OCI-LY7 (cell line): ENCODE measurements around the gene SNRNP48. TPM values are rescaled to one million over a fixed set of nuclear protein-coding genes. Genes with fewer than 3 reads are reported as not detected.

Source experiments
- BruUV-seq: library from RNA; stranded (reverse); fragments of 400-500 nt; replicated peaks from 2 replicates; lab custom pipeline; 2021; lab: Mats Ljungman, UMichigan
- CTCF ChIA-PET: fragments of 300-600 bp; sonication (Branson Sonifier 250); formaldehyde crosslinking; loops from one replicate; lab custom pipeline; 2022; ENCODE audit warnings: antibody characterized with exemption; ENCODE audit not compliant: unreplicated experiment; lab: Charles Lee
- POLR2A ChIA-PET: fragments of 300-600 bp; sonication (Branson Sonifier 250); formaldehyde crosslinking; loops from one replicate; lab custom pipeline; 2022; ENCODE audit warnings: antibody characterized with exemption; lab: Charles Lee
- DNase-seq: peaks from one replicate; pipeline ENCODE4 v3.0.0-alpha.2; 2015; ENCODE audit warnings: low spot score
- H2AFZ ChIP-seq: fragments of 200-600 bp; sonication (generic), shearing (Covaris generic); 2 replicates; pipeline ENCODE4 v1.6.1; 2014; ENCODE audit warnings: mild to moderate bottlenecking, antibody characterized with exemption, low read length, moderate library complexity
- H3K27ac ChIP-seq: fragments of 200-600 bp; sonication (generic); 2 replicates; pipeline ENCODE4 v1.5.1; 2014; ENCODE audit warnings: mixed run types, low read depth, mild to moderate bottlenecking, moderate library complexity, low read length, inconsistent platforms; ENCODE audit not compliant: poor library complexity, severe bottlenecking
- H3K36me3 ChIP-seq: fragments of 200-600 bp; sonication (generic); 2 replicates; pipeline ENCODE4 v1.6.1; 2014; ENCODE audit warnings: mild to moderate bottlenecking, antibody characterized with exemption, low read length, moderate library complexity, mixed read lengths; ENCODE audit not compliant: insufficient read depth
- H3K4me1 ChIP-seq: fragments of 200-600 bp; sonication (generic); 2 replicates; pipeline ENCODE4 v1.5.1; 2014; ENCODE audit warnings: mild to moderate bottlenecking, low read length; ENCODE audit not compliant: insufficient read depth, poor library complexity, severe bottlenecking
- H3K4me2 ChIP-seq: fragments of 200-600 bp; sonication (generic); 2 replicates; pipeline ENCODE4 v1.6.1; 2014; ENCODE audit warnings: mild to moderate bottlenecking, low read length
- H3K4me3 ChIP-seq: fragments of 200-600 bp; sonication (generic); 2 replicates; pipeline ENCODE4 v1.5.1; 2014; ENCODE audit warnings: mild to moderate bottlenecking, low read depth, low read length; ENCODE audit not compliant: poor library complexity, severe bottlenecking
- H3K79me2 ChIP-seq: fragments of 200-600 bp; sonication (generic); 2 replicates; pipeline ENCODE4 v1.6.1; 2016; ENCODE audit warnings: low read depth, mild to moderate bottlenecking, low read length, moderate library complexity, mixed read lengths; ENCODE audit not compliant: insufficient read depth
- H3K9me2 ChIP-seq: fragments of 200-600 bp; sonication (generic); 2 replicates; pipeline ENCODE4 v1.6.1; 2016; ENCODE audit warnings: mild to moderate bottlenecking, low read length, mixed read lengths; ENCODE audit not compliant: insufficient read depth
- H3K9me3 ChIP-seq: fragments of 200-600 bp; sonication (generic); 2 replicates; pipeline ENCODE4 v1.6.1; 2014; ENCODE audit warnings: mild to moderate bottlenecking, mixed run types, low read length, mixed read lengths
- H4K20me1 ChIP-seq: fragments of 200-600 bp; sonication (generic); 2 replicates; pipeline ENCODE4 v1.6.1; 2014; ENCODE audit warnings: mild to moderate bottlenecking, antibody characterized with exemption, low read length, moderate library complexity, mixed read lengths; ENCODE audit not compliant: insufficient read depth
- EZH2phosphoT487 ChIP-seq: fragments of 200-600 bp; sonication (generic); IDR thresholded peaks from 2 replicates; pipeline ENCODE4 v1.6.1; 2018; ENCODE audit warnings: low read depth, borderline replicate concordance, mild to moderate bottlenecking, mixed run types, antibody characterized with exemption, low read length, moderate library complexity, mixed read lengths
- intact Hi-C: fragments of 100-400 bp; cut with micrococcal nuclease; formaldehyde crosslinking; loops from one replicate; pipeline ENCODE4 v1.10.0; 2022; ENCODE audit not compliant: unreplicated experiment
- total RNA-seq, 2 experiments: library from RNA; depleted of rRNA in 1 of 2; stranded (reverse); fragments of >200 nt in 1 of 2; shearing (Covaris generic) in 1 of 2; gene quantifications; 2 replicates each; pipeline ENCODE4 v1.2.3, GENCODE V29; 2014 to 2022
- TF ChIP-seq, protein P1 (sequence below): fragments of 200-600 bp; sonication (generic); conservative IDR thresholded peaks from 2 replicates; pipeline ENCODE4 v1.5.1; 2014; ENCODE audit warnings: mild to moderate bottlenecking, antibody characterized with exemption, low read length, moderate library complexity, mixed read lengths

Gene SNRNP48
- total RNA-seq, 2 experiments from 2014 or later = 24.1 to 30.2 TPM

DNA sequence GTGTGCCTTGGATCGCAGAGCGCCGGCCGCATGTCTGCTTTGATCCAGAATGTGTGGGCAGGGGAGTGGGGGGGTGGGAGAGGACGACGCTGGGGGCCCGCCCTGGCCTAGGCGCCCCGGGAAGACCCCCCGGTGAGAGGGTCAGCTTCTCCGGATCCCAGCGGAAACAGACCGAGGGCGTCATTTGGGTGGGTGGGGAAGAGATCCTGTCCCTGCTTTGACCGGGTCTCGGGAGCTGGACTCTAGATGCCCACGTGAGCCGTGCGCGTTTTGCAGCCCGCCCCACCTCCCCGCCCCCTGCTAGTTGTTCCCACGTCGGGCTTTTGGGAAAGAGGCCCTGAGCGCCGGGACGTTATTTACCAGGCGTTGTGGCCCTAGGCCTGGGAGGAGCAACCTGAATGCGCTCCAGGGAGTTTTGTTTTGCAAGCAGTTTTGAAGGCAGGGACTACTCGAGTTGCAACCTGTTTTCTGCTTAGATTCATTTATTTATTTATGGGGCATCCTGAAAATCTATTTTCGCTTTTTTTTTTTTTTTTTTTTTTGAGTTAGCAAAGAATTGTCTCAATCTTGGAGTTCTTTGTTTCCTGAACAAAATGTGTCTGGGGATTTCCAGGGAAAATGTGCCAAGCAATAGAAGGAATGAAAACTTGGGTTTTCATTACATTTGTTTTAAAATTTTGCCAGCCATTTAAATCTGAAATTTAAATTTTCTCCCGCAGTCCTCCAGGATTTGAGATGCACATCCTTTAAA, 46.9 kb upstream of the SNRNP48 start:
- Histone ChIP-seq H4K20me1 (no peaks in the 10 kb centered on the region), H3K4me2 (no peak overlapping the region), H3K4me1 (no peaks in the 10 kb centered on the region), H2AFZ (no peak overlapping the region), H3K27ac (no peak overlapping the region), H3K36me3 (no peaks in the 10 kb centered on the region), H3K9me3 (no peaks in the 10 kb centered on the region), H3K4me3 (no peak overlapping the region), H3K79me2 (no peaks in the 10 kb centered on the region), H3K9me2 (no peaks in the 10 kb centered on the region)
- TF ChIP-seq, protein P1, sequence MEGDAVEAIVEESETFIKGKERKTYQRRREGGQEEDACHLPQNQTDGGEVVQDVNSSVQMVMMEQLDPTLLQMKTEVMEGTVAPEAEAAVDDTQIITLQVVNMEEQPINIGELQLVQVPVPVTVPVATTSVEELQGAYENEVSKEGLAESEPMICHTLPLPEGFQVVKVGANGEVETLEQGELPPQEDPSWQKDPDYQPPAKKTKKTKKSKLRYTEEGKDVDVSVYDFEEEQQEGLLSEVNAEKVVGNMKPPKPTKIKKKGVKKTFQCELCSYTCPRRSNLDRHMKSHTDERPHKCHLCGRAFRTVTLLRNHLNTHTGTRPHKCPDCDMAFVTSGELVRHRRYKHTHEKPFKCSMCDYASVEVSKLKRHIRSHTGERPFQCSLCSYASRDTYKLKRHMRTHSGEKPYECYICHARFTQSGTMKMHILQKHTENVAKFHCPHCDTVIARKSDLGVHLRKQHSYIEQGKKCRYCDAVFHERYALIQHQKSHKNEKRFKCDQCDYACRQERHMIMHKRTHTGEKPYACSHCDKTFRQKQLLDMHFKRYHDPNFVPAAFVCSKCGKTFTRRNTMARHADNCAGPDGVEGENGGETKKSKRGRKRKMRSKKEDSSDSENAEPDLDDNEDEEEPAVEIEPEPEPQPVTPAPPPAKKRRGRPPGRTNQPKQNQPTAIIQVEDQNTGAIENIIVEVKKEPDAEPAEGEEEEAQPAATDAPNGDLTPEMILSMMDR = no peak
- intact Hi-C loops = no loop called here
- BruUV-seq = no TSS peak
- CTCF ChIA-PET = no interaction called here
- DNase-seq = no peak
- POLR2A ChIA-PET = interaction anchor here (0.5 kb wide), 1 partner anchor 38 kb away, joined by 4 read pairs; no protein-coding TSS in a partner anchor

DNA sequence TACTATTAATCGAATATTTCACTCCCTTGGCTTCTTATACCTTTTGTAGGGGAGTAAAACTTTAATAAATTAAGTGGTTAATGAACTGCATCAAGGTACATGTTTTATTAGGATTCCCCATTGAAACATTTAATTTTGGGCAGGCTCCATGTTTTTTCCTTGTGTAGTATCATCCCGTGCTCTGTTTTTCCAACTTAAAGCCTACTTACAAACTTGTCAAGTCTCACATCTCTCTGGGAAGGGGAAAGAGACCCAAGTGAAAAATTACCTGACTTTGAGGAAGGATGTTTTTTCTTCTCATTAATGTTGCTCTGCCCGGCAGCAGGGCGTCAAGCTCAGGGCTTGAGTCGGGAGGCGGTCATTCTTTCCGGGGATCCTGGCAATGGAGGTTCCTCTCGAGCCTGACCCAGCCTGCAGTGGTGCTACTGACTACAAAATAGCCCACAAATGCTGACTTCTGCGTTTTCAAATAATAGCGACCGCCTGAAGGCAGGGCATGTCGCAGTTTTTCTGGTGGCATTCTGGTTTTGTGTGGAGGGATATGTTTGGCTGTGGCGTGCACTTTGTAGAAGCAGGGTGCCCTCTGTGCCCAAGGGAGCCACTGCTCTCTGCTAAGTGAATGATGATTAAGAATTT, 46.1 kb upstream of the SNRNP48 start:
- no peaks in the 10 kb centered on the region for H3K79me2 ChIP-seq

More for the DNA sequence above, 46.1 kb upstream of the SNRNP48 start:
- H3K36me3 ChIP-seq = no peaks in the 10 kb centered on the region
- no peak overlapping the region for H3K27ac ChIP-seq
- no peaks in the 10 kb centered on the region for H4K20me1 ChIP-seq
- no peak for TF ChIP-seq EZH2phosphoT487
- TF ChIP-seq, protein P1 = no peak
- ChIA-PET CTCF (no interaction called here), POLR2A (interaction anchor here (0.5 kb wide), 1 partner anchor 39 kb away, joined by 4 read pairs; no protein-coding TSS in a partner anchor)
- no peak for DNase-seq
- H3K4me3 ChIP-seq = no peak overlapping the region
- no peaks in the 10 kb centered on the region for H3K9me2 ChIP-seq
- H3K4me2 ChIP-seq = no peak overlapping the region
- no peak overlapping the region for H2AFZ ChIP-seq
- H3K9me3 ChIP-seq = no peaks in the 10 kb centered on the region
- BruUV-seq = no TSS peak
- intact Hi-C loops = no loop called here
- no peaks in the 10 kb centered on the region for H3K4me1 ChIP-seq
